Measurements from ENCODE around the gene NUS1. TPM values are rescaled to one million over a fixed set of nuclear protein-coding genes. Genes with fewer than 3 reads are reported as not detected.

The NUS1 gene
- total and polyA plus RNA-seq, 2 of the 4 experiments (the other 2 are of a cell fraction): 11.8 to 19.6 TPM

DNA sequence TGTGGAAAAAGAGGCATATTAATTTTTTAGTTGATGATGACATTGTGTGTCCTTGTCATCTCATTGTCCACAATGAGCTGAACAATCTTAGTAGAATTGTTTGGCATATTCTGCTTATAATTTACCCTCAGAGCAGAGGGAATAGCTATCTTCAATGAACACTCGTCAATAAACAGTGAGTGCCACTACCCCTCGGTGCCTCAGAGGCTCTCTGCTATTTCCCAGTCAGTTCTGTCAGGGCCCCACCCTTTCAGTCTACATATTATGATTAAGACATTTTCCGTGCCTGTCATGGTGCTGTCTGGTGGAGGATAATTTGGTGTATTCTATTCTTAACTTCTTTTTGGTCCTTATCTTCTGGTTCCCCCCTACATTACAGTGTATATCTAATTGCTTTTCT lies 31.2 kb downstream of the NUS1 start:
- TF ChIP-seq NFE2L2 (IDR thresholded peaks at IDR 0.05; ENCODE audit: low read depth, low read length) (no peak), MXI1 (IDR thresholded peaks at IDR 0.05; ENCODE audit: borderline replicate concordance, low read depth, low read length) (no peak), RCOR1 (IDR thresholded peaks at IDR 0.05; ENCODE audit: insufficient replicate concordance, low read length) (no peak), BHLHE40 (IDR thresholded peaks at IDR 0.05; ENCODE audit: low read depth, low read length) (no peak), FOS (IDR thresholded peaks at IDR 0.05; ENCODE audit: low read depth, low read length) (no peak), MAZ (IDR thresholded peaks at IDR 0.05; ENCODE audit: borderline replicate concordance, low read depth, low read length) (no peak), CEBPB (IDR thresholded peaks at IDR 0.05; ENCODE audit: low read depth, low read length) (no peak), MAFK (IDR thresholded peaks at IDR 0.05; ENCODE audit: low read depth, low read length) (no peak), SMC3 (IDR thresholded peaks at IDR 0.05; ENCODE audit: low read depth, low read length) (no peak), POLR2A (IDR thresholded peaks at IDR 0.05; ENCODE audit: low read depth, low read length) (no peak), RAD21 (IDR thresholded peaks at IDR 0.05; ENCODE audit: low read length) (no peak), RFX5 (IDR thresholded peaks at IDR 0.05; ENCODE audit: low read depth, low read length) (no peak)
- TF ChIP-seq, protein P1, sequence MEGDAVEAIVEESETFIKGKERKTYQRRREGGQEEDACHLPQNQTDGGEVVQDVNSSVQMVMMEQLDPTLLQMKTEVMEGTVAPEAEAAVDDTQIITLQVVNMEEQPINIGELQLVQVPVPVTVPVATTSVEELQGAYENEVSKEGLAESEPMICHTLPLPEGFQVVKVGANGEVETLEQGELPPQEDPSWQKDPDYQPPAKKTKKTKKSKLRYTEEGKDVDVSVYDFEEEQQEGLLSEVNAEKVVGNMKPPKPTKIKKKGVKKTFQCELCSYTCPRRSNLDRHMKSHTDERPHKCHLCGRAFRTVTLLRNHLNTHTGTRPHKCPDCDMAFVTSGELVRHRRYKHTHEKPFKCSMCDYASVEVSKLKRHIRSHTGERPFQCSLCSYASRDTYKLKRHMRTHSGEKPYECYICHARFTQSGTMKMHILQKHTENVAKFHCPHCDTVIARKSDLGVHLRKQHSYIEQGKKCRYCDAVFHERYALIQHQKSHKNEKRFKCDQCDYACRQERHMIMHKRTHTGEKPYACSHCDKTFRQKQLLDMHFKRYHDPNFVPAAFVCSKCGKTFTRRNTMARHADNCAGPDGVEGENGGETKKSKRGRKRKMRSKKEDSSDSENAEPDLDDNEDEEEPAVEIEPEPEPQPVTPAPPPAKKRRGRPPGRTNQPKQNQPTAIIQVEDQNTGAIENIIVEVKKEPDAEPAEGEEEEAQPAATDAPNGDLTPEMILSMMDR (conservative IDR thresholded peaks at IDR 0.05; ENCODE audit: low read depth, low read length): no peak
- Histone ChIP-seq H3K4me3 (ENCODE audit: insufficient read depth, low read depth, low read length) (no peak overlapping the region), H3K27ac (ENCODE audit: insufficient read depth, low read length) (no peak overlapping the region), H3K18ac (ENCODE audit: low read depth, low read length) (no peak overlapping the region), H2BK15ac (ENCODE audit: low read depth, low read length) (no peak overlapping the region), H4K91ac (ENCODE audit: insufficient read depth, low read depth, low read length) (no peak overlapping the region), H3K4ac (ENCODE audit: low read depth, low read length) (no peak overlapping the region), H2BK5ac (ENCODE audit: low read depth, low read length, poor library complexity, severe bottlenecking) (no peak overlapping the region), H3K4me2 (ENCODE audit: low read depth, low read length) (no peak overlapping the region), H2AK9ac (replicated peaks; ENCODE audit: low read depth, low read length, poor library complexity) (no peak overlapping the region), H3K56ac (ENCODE audit: extremely low read depth, insufficient read depth, low read length) (no peak overlapping the region), H3K23ac (ENCODE audit: low read depth, low read length) (no peak overlapping the region), H2BK20ac (ENCODE audit: low read depth, low read length) (no peak overlapping the region), H3K27me3 (ENCODE audit: control insufficient read depth, insufficient read depth, low read length) (no peaks in the 10 kb centered on the region), H3K79me1 (ENCODE audit: low read depth in 1 of 2, low read length in 2 of 2) (peaks cover 4% of the 10 kb centered on the region in 2 experiments; a peak in 1 of 4 replicates), H3K14ac (replicated peaks; ENCODE audit: low read depth, low read length) (no peak overlapping the region), H2BK120ac (ENCODE audit: low read depth, low read length) (no peak overlapping the region), H3K36me3 (ENCODE audit: control insufficient read depth, insufficient read depth, low read length) (peaks cover 7% of the 10 kb centered on the region), H3K9me1 (ENCODE audit: insufficient read depth, low read length) (no peaks in the 10 kb centered on the region), H4K20me1 (ENCODE audit: insufficient read depth, low read length) (no peaks in the 10 kb centered on the region), H4K5ac (ENCODE audit: low read depth, low read length) (no peak overlapping the region), H2AFZ (replicated peaks; ENCODE audit: low read length, poor library complexity) (no peak overlapping the region), H3K9ac (ENCODE audit: low read depth, low read length) (no peak overlapping the region), H4K8ac (ENCODE audit: low read depth in 2 of 2, low read length in 2 of 2) (no peak overlapping the region), H3K4me1 (ENCODE audit: control insufficient read depth, insufficient read depth, low read length) (no peaks in the 10 kb centered on the region), H2AK5ac (ENCODE audit: low read depth, low read length) (no peak overlapping the region), H3K9me3 (ENCODE audit: control insufficient read depth, insufficient read depth, low read length) (no peaks in the 10 kb centered on the region)
- ChIA-PET POLR2A (ENCODE audit: unreplicated experiment) (no interaction called here), CTCF (no interaction called here)
- intact Hi-C loops (cut with micrococcal nuclease): no loop called here
- in situ Hi-C loops (cut with MboI; ENCODE audit: low sequenced_read_pairs): no loop called here
- no TSS peak for BruUV-seq (replicated peaks)
- dilution Hi-C loops (cut with HindIII; ENCODE audit: low sequenced_read_pairs, unreplicated experiment): no loop called here
- no CpG with 5 or more reads among the region's 3 CpGs for WGBS, 2 experiments (ENCODE audit: extremely low coverage in 2 of 2, insufficient read length in 1 of 2)
- DNase-seq (no peak), ATAC-seq (ENCODE audit: low read depth) (no peak)

All from IMR-90 (cell line).